ENCODE measurements around the gene GRK5. TPM values are rescaled to one million over a fixed set of nuclear protein-coding genes. Genes with fewer than 3 reads are reported as not detected.
A peak's percentile ranks its signal among the peaks of the same experiment; 100 is the strongest.
"Not testable (repeated sequence)": the region's sequence is repeated elsewhere in the genome, so short reads cannot be mapped to it uniquely, and the experiment has no call there.

Gene GRK5
- total and polyA plus RNA-seq, 9 donors = 18.1 to 29.2 (median 23.8) TPM

DNA sequence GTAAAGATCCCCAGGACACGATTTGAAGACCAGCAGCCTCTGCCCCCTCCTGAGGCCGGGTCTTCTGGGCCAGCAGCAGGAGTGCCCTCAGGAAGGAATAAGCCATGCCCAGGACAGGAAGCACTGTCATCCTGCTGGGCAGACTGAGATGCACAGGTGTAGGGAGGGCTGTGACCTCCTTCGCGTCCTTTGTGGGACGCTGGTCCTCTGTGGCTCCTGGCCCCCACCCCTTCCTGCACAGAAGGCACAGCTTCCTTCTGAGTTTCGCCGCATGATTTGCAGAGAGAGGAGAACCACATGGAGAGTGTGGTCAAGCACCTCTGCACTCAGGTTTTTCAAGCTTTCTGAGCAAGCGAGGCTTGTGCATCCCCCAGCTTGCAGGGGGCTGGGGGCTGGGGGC is 222.4 kb downstream of the GRK5 start:
- 54% methylated on average over 5 of the region's 8 CpGs for WGBS (ENCODE audit: insufficient coverage)
- H3K4me3 ChIP-seq (ENCODE audit: low read length) = no peak overlapping the region
- H3K4me1 ChIP-seq (ENCODE audit: control insufficient read depth, insufficient read depth, low read length) = peaks cover 2% of the 10 kb centered on the region
- H3K27ac ChIP-seq (ENCODE audit: low read length) = no peak overlapping the region
- peaks cover 2% of the 10 kb centered on the region for H3K9me3 ChIP-seq (replicated peaks; ENCODE audit: control insufficient read depth, low read depth, low read length)
- H3K36me3 ChIP-seq (ENCODE audit: control insufficient read depth, insufficient read depth, low read length) = peaks cover 67% of the 10 kb centered on the region
- H3K27me3 ChIP-seq (ENCODE audit: control insufficient read depth, insufficient read depth, low read length) = no peaks in the 10 kb centered on the region
- DNase-seq = no peak

DNA sequence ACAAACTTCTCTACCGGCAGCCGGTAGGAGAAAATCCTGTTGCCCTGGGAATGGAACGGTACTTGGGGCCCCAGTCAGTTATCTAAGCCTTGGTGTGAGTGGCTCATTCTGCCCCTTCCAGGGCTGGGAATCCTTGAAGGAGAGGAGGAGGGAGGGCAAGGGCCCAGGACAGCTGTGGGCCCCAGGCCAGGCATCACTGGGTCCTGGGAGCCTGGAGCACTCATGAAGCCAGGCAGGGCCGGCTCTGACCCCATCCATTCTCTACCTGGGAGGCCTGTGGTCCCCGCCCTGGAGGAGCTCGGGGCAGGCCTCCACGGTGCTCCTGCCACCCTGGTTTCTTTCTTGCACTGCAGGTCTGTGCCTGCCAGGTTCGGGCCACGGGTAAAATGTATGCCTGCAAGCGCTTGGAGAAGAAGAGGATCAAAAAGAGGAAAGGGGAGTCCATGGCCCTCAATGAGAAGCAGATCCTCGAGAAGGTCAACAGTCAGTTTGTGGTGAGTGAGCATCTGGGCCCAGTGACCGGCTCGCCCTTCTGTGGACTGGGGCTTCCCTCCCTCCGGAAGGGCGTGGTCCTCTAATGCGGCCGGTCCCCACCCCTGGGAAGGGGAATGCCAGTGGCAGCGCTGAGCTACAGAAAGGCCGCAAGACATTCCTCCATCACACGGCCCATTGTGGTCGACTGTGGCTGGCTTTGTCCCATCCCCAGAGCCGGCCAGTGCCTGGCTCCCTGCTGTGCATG is 223.8 kb downstream of the GRK5 start:
- H3K27me3 ChIP-seq (ENCODE audit: control insufficient read depth, insufficient read depth, low read length) = no peaks in the 10 kb centered on the region
- 90% methylated on average over 20 of the region's 22 CpGs for WGBS (ENCODE audit: insufficient coverage)
- H3K4me1 ChIP-seq (ENCODE audit: control insufficient read depth, insufficient read depth, low read length) = no peaks in the 10 kb centered on the region
- DNase-seq = no peak
- H3K4me3 ChIP-seq (ENCODE audit: low read length) = no peak overlapping the region
- H3K27ac ChIP-seq (ENCODE audit: low read length) = no peak overlapping the region
- H3K36me3 ChIP-seq (ENCODE audit: control insufficient read depth, insufficient read depth, low read length) = peaks cover 59% of the 10 kb centered on the region
- peaks cover 2% of the 10 kb centered on the region for H3K9me3 ChIP-seq (replicated peaks; ENCODE audit: control insufficient read depth, low read depth, low read length)

DNA sequence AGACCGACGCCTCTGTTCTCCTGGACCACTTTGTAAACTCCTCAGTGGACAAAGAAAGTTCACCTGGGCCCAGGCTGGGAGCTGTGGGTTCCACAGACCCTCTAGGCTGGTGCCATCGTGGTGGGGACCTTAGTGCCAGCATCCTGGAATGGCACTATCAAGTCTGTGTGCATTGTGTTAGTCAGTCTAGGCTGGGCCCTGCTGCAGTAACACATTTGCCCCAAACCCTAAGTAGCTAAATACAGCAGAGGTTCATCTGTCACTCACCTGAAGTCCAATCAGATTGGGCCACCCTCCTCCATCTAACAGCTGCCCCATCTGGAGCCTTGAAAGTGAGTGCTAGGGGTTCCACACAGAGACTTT is 224.4 kb downstream of the GRK5 start:
- Histone ChIP-seq H3K4me1 (ENCODE audit: control insufficient read depth, insufficient read depth, low read length) (no peaks in the 10 kb centered on the region), H3K27ac (ENCODE audit: low read length) (no peak overlapping the region), H3K4me3 (ENCODE audit: low read length) (no peak overlapping the region), H3K36me3 (ENCODE audit: control insufficient read depth, insufficient read depth, low read length) (peaks cover 59% of the 10 kb centered on the region), H3K27me3 (ENCODE audit: control insufficient read depth, insufficient read depth, low read length) (no peaks in the 10 kb centered on the region), H3K9me3 (replicated peaks; ENCODE audit: control insufficient read depth, low read depth, low read length) (peaks cover 2% of the 10 kb centered on the region)
- DNase-seq = no peak
- 90% methylated on average over 2 of the region's 3 CpGs for WGBS (ENCODE audit: insufficient coverage)

DNA sequence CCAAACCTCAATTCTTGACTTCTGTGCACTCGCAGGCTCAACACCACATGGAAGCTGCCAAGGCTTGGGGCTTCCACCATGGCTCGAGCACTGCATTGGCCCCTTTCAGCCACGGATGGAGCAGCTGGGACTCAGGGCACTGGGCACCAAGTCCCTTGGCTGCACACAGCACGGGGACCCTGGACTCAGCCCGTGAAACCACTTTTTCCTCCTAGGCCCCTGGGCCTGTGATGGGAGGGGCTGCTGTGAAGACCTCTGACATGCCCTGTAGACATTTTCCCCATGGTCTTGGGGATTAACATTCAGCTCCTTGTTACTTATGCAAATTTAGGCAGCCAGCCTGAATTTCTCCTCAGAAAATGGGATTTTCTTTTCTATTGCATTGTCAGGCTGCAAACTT is 227.6 kb downstream of the GRK5 start:
- H3K27ac ChIP-seq (ENCODE audit: low read length); H3K27me3 ChIP-seq (ENCODE audit: control insufficient read depth, insufficient read depth, low read length); DNase-seq; H3K4me3 ChIP-seq (ENCODE audit: low read length); H3K4me1 ChIP-seq (ENCODE audit: control insufficient read depth, insufficient read depth, low read length); H3K9me3 ChIP-seq (replicated peaks; ENCODE audit: control insufficient read depth, low read depth, low read length): not testable (repeated sequence)
- H3K36me3 ChIP-seq (ENCODE audit: control insufficient read depth, insufficient read depth, low read length) = peaks cover 49% of the 10 kb centered on the region
- WGBS (ENCODE audit: insufficient coverage) = 96% methylated on average over 3 of the region's 5 CpGs

DNA sequence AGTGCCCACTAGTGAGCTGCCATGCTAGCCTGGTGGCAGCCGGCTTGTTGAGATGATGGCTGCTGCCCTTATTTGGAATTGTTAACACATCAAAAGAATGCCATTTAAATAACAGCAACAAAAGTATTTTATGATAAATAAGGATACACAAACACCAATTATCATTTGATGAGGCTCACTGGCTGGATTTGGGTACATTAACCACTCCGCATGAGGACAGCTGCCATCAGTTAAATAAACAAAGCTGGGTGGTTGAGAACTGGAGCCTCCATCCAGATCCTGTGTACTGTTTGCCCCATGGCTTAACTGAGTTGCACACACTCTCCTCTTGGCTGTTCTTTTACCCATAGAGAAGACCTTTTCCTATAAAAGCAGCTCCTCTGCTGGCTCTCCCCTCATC is 231.3 kb downstream of the GRK5 start:
- no peak overlapping the region for H3K4me3 ChIP-seq (ENCODE audit: low read length)
- no peaks in the 10 kb centered on the region for H3K27me3 ChIP-seq (ENCODE audit: control insufficient read depth, insufficient read depth, low read length)
- peaks cover 26% of the 10 kb centered on the region for H3K36me3 ChIP-seq (ENCODE audit: control insufficient read depth, insufficient read depth, low read length)
- H3K27ac ChIP-seq (ENCODE audit: low read length) = no peak overlapping the region
- H3K9me3 ChIP-seq (replicated peaks; ENCODE audit: control insufficient read depth, low read depth, low read length) = peaks cover 2% of the 10 kb centered on the region
- DNase-seq = no peak
- 100% methylated on average over 1 of the region's 2 CpGs for WGBS (ENCODE audit: insufficient coverage)
- H3K4me1 ChIP-seq (ENCODE audit: control insufficient read depth, insufficient read depth, low read length) = peaks cover 28% of the 10 kb centered on the region

DNA sequence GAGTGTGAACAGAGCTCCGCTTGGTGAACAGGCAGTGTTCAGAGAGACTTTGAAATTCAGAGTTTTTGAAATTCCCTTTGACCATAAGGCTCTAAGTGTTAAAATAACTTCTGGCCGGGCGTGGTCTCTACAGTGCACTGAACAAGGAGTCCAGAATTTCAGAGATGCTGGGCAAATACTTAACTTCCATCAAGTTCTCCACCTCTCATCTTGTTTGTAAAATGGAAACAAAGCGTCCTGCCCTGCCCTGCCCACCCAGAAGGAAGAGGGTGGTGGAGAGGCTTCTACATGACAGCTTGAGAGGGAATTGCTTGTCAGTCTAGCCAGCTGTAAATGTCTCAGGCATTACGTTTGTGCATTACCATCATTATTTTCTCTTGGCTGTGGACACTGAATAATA is 232.6 kb downstream of the GRK5 start:
- Histone ChIP-seq H3K36me3 (ENCODE audit: control insufficient read depth, insufficient read depth, low read length) (peaks cover 29% of the 10 kb centered on the region), H3K4me3 (ENCODE audit: low read length) (no peak overlapping the region), H3K27ac (ENCODE audit: low read length) (no peak overlapping the region), H3K9me3 (replicated peaks; ENCODE audit: control insufficient read depth, low read depth, low read length) (peaks cover 2% of the 10 kb centered on the region), H3K4me1 (ENCODE audit: control insufficient read depth, insufficient read depth, low read length) (peaks cover 40% of the 10 kb centered on the region), H3K27me3 (ENCODE audit: control insufficient read depth, insufficient read depth, low read length) (no peaks in the 10 kb centered on the region)
- 0% methylated on average over 1 of the region's 5 CpGs for WGBS (ENCODE audit: insufficient coverage)
- DNase-seq = no peak

DNA sequence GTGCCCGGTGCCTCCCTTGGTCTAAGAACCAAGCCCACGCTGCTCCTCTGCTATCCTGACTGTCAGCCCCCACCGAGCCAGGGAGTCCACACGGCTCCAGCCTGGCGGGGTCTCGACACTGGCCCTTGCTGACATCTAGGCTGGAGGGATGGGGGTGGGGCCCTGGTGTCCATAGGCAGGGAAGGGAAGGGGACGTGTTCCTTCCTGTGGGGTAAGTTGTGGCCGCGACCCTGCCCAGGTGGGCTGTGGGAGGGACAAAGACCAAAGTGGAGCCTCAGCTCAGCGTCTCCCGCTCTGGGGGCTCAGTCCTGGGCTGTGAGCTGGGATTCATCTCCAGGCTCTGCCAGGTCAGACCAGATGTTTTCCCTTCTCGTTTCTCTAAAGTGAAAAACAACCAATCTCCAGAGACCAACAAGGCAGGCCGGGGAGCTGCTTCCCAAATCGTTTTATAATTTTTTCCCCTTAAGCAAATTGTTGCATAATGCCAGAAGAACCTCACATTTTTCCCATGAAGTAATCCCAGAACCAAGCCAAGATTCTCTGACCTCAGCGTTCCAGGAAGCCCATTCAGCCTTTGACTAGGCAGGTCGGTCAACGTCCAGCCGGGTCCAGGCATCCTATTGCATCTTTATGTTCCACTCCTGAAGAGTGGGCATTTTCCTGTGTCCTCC is 233.9 kb downstream of the GRK5 start:
- whole genome bisulfite sequencing (ENCODE audit: insufficient coverage) = 12% methylated on average over 14 of the region's 18 CpGs
- Histone ChIP-seq H3K4me1 (ENCODE audit: control insufficient read depth, insufficient read depth, low read length) (peaks cover 48% of the 10 kb centered on the region), H3K36me3 (ENCODE audit: control insufficient read depth, insufficient read depth, low read length) (peaks cover 24% of the 10 kb centered on the region), H3K27me3 (ENCODE audit: control insufficient read depth, insufficient read depth, low read length) (no peaks in the 10 kb centered on the region), H3K4me3 (ENCODE audit: low read length) (no peak overlapping the region), H3K9me3 (replicated peaks; ENCODE audit: control insufficient read depth, low read depth, low read length) (peaks cover 2% of the 10 kb centered on the region), H3K27ac (ENCODE audit: low read length) (peak overlapping the region; percentile 66)
- DNase-seq = peak; percentile 96

DNA sequence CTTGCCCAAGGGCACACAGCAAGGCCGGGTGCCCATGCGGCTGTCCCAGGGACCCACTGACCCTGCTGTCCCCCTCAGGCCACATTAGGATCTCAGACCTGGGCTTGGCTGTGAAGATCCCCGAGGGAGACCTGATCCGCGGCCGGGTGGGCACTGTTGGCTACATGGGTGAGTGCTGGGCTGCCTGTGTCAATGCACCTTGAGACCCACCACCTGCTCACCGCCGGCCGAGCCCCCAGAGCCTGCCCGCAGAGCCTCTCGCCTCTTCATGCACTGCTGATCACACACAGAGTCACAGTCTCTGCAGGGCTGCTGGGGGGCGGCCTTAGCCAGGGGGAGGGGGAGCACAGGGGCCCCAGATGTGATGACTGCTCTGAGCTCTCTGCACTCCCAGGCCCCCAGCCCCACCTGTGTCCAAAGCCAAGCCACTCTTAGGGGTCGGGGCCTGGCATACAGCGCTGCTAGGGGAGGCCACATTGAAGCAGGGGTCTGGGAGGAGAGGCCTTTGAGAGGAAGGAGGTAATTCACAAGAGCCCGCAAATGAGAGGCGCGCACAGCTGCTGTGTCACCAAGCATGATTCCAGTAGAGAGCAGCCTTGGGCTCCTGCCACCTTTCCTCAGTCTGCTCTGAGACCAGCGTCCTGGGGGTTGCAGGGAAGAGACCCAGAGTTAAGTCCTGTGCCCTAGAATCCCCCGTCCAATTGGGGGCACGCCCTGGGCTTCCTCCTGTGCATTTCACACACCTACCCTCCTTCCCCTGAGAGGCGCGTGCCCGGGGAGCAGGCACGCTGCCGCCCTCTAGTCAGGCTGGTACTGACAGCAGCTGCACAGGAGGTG is 234.8 kb downstream of the GRK5 start:
- Histone ChIP-seq H3K27me3 (ENCODE audit: control insufficient read depth, insufficient read depth, low read length) (no peaks in the 10 kb centered on the region), H3K27ac (ENCODE audit: low read length) (peak overlapping the region; percentile 66), H3K4me3 (ENCODE audit: low read length) (no peak overlapping the region), H3K4me1 (ENCODE audit: control insufficient read depth, insufficient read depth, low read length) (peaks cover 48% of the 10 kb centered on the region), H3K36me3 (ENCODE audit: control insufficient read depth, insufficient read depth, low read length) (peaks cover 23% of the 10 kb centered on the region), H3K9me3 (replicated peaks; ENCODE audit: control insufficient read depth, low read depth, low read length) (peaks cover 2% of the 10 kb centered on the region)
- DNase-seq = peak; percentile 73
- WGBS (ENCODE audit: insufficient coverage) = 50% methylated on average over 20 of the region's 25 CpGs

DNA sequence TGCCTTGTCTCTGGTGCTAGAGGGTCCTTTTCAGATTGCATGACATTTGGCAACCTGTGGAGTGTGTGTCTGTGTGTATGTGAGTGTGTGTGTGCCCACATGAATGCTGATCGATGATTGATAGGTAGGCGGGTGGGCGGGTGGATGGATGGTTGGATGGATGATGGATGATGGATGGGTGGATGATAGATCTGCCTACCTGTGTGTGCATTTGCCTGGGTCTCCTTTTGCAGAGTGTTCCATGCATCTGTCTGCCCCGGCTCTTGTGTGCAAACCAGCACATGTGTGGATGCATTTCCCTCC is 235.3 kb downstream of the GRK5 start:
- Histone ChIP-seq H3K4me1 (ENCODE audit: control insufficient read depth, insufficient read depth, low read length) (peaks cover 52% of the 10 kb centered on the region), H3K9me3 (replicated peaks; ENCODE audit: control insufficient read depth, low read depth, low read length) (peaks cover 2% of the 10 kb centered on the region), H3K27ac (ENCODE audit: low read length) (peak overlapping the region; percentile 13), H3K27me3 (ENCODE audit: control insufficient read depth, insufficient read depth, low read length) (no peaks in the 10 kb centered on the region), H3K36me3 (ENCODE audit: control insufficient read depth, insufficient read depth, low read length) (peaks cover 25% of the 10 kb centered on the region), H3K4me3 (ENCODE audit: low read length) (no peak overlapping the region)
- no peak for DNase-seq
- WGBS (ENCODE audit: insufficient coverage) = 81% methylated on average over 3 of the region's 4 CpGs

DNA sequence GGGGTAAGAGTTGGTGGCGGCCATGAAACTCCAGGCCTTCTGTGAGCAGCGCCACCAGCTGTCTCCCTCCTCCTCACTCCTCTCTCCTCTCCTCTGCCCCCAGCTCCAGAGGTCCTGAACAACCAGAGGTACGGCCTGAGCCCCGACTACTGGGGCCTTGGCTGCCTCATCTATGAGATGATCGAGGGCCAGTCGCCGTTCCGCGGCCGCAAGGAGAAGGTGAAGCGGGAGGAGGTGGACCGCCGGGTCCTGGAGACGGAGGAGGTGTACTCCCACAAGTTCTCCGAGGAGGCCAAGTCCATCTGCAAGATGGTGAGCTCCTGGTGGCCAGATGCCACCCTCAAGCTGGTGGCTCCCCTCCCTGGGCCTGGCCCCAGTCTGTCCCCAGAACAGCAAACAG is 236.1 kb downstream of the GRK5 start:
- no peak for DNase-seq
- Histone ChIP-seq H3K9me3 (replicated peaks; ENCODE audit: control insufficient read depth, low read depth, low read length) (peaks cover 2% of the 10 kb centered on the region), H3K36me3 (ENCODE audit: control insufficient read depth, insufficient read depth, low read length) (peaks cover 32% of the 10 kb centered on the region), H3K4me1 (ENCODE audit: control insufficient read depth, insufficient read depth, low read length) (peaks cover 57% of the 10 kb centered on the region), H3K4me3 (ENCODE audit: low read length) (no peak overlapping the region), H3K27me3 (ENCODE audit: control insufficient read depth, insufficient read depth, low read length) (no peaks in the 10 kb centered on the region), H3K27ac (ENCODE audit: low read length) (no peak overlapping the region)
- 89% methylated on average over 13 of the region's 15 CpGs for WGBS (ENCODE audit: insufficient coverage)

Data from muscle of leg (tissue), 11 donors.